Measurements from ENCODE around the gene ISLR2. TPM values are rescaled to one million over a fixed set of nuclear protein-coding genes. Genes with fewer than 3 reads are reported as not detected.

Gene ISLR2
- total RNA-seq, 2 donors from 2014 or later = 1.9 to 4.3 TPM

- intact Hi-C loops (cut with DNase I) = loop anchor here (5.0 to 10.0 kb wide), 2 partner anchors 155 to 178 kb away; no protein-coding TSS in a partner anchor
- peaks cover 61% of the 10 kb centered on the region for H3K27me3 ChIP-seq (replicated peaks; ENCODE audit: insufficient read depth)
- peaks cover 7% of the 10 kb centered on the region for H3K4me1 ChIP-seq (replicated peaks)
Measured at GRCh38 chr15:74129586-74130154, 716 bp upstream of the ISLR2 start.

DNA sequence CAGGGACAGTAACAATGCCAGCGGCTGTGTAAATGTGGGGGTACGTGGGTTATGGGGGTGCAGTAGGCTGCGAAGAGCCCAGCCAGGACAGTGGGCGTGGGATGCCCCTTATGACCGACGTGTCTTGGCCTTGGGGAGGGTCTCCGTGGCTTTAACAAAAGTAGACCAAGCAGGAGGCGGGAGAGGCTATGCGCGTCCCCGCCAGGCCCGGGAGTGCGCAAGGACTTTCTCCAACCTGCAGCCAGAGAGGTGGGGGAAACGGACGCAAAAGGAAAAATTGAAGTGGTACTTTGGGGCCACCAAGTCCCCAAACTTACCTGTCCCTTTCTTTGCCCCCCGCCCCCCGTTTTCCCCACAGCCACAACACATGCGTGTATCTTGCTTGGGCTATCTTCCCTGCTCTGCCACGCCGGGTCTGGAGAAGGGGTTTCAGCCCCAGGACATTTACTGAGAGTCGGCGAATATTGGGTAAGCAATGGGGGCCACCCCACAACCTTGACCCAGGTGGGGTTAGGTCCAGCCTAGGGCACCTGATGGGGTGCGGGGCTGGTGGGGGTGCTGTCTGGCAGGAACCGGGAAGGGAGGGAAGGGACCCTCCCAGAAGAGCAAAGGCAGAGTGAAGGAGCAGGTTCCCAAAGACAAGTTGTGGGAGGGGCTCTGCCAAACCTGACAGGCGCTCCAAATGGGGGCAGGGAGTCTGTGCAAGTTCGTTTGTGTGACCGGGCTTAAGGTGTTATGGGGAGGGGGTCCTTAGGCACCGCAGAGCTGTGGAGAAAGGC lies 652 bp downstream of the ISLR2 start:
- intact Hi-C loops (cut with DNase I) = no loop called here
- no peaks in the 10 kb centered on the region for H3K9me3 ChIP-seq
- WGBS = 12% methylated on average over 28 of the region's 28 CpGs
- peaks cover 7% of the 10 kb centered on the region for H3K4me1 ChIP-seq (replicated peaks)
- no peak overlapping the region for H3K4me3 ChIP-seq
- no peak overlapping the region for H3K27ac ChIP-seq
- peaks cover 72% of the 10 kb centered on the region for H3K27me3 ChIP-seq (replicated peaks; ENCODE audit: insufficient read depth)
- no peaks in the 10 kb centered on the region for H3K36me3 ChIP-seq
- TF ChIP-seq POLR2AphosphoS5 (IDR thresholded peaks at IDR 0.05) (no peak), POLR2A (IDR thresholded peaks at IDR 0.05) (no peak), CTCF (IDR thresholded peaks at IDR 0.05) (no peak)
- DNase-seq (ENCODE audit: low spot score) = no peak

More at GRCh38 chr15:74129586-74130154, 716 bp upstream of the ISLR2 start:
- no peaks in the 10 kb centered on the region for H3K9me3 ChIP-seq
- H3K4me3 ChIP-seq = no peak overlapping the region
- 4% methylated on average over 34 of the region's 40 CpGs for WGBS
- no peak for DNase-seq (ENCODE audit: low spot score)
- H3K36me3 ChIP-seq = no peaks in the 10 kb centered on the region
- no peak overlapping the region for H3K27ac ChIP-seq
- no peak for TF ChIP-seq CTCF (IDR thresholded peaks at IDR 0.05)
- TF ChIP-seq POLR2AphosphoS5 (IDR thresholded peaks at IDR 0.05) = no peak

DNA sequence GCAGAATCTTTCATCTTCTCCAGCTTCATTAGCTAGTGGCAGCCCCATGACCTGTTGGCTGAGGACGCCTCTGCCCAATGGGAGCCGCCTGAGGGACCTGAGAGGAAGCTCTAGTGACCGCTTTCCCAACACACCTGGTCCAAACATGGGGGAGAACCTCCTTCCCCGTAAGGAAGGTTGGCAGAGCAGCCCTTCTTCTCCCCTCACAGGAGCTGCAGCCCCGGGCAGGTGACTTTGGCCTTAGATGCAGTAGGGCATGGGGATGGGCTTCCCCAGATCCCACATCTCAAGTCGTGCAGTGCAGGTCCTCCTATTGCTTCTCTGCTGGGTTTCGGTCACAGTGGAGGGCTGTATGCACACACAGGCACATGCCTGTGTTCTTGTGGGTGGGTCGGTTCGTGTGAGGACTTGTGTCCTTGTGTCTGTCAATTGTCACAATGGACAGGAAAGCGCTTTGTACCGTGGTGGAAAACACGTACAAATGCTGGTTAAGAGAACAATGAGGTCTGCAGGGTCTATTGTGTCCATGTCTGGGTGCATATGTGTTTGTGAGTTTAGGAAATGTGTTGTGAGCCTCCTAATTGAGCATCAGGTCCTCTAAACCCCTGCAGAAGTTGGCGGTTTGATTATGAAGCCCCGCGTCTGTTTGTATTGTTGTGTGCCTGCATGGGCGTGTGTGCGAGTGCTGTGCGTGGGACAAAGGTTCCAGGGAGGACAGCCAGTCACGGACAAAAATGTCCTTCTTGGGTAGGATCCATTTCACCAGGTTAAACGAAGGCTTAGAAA lies 1.4 kb downstream of the ISLR2 start:
- TF ChIP-seq CTCF (IDR thresholded peaks at IDR 0.05) = no peak
- TF ChIP-seq POLR2A (IDR thresholded peaks at IDR 0.05) = no peak
- TF ChIP-seq POLR2AphosphoS5 (IDR thresholded peaks at IDR 0.05) = no peak
- H3K4me1 ChIP-seq (replicated peaks) = peaks cover 10% of the 10 kb centered on the region
- peaks cover 76% of the 10 kb centered on the region for H3K27me3 ChIP-seq (replicated peaks; ENCODE audit: insufficient read depth)
- no peaks in the 10 kb centered on the region for H3K9me3 ChIP-seq
- no peak for DNase-seq (ENCODE audit: low spot score)
- H3K36me3 ChIP-seq = no peaks in the 10 kb centered on the region
- 18% methylated on average over 18 of the region's 20 CpGs for WGBS
- H3K4me3 ChIP-seq = no peak overlapping the region
- no peak overlapping the region for H3K27ac ChIP-seq
- intact Hi-C loops (cut with DNase I) = no loop called here

DNA sequence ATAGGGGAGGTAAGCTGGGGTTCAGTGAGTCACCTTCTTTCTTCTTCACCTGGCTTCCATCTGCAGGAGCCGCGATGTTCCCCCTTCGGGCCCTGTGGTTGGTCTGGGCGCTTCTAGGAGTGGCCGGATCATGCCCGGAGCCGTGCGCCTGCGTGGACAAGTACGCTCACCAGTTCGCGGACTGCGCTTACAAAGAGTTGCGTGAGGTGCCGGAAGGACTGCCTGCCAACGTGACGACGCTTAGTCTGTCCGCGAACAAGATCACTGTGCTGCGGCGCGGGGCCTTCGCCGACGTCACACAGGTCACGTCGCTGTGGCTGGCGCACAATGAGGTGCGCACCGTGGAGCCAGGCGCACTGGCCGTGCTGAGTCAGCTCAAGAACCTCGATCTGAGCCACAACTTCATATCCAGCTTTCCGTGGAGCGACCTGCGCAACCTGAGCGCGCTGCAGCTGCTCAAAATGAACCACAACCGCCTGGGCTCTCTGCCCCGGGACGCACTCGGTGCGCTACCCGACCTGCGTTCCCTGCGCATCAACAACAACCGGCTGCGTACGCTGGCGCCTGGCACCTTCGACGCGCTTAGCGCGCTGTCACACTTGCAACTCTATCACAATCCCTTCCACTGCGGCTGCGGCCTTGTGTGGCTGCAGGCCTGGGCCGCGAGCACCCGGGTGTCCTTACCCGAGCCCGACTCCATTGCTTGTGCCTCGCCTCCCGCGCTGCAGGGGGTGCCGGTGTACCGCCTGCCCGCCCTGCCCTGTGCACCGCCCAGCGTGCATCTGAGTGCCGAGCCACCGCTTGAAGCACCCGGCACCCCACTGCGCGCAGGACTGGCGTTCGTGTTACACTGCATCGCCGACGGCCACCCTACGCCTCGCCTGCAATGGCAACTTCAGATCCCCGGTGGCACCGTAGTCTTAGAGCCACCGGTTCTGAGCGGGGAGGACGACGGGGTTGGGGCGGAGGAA lies 2.6 kb downstream of the ISLR2 start:
- DNase-seq (ENCODE audit: low spot score) = no peak
- Histone ChIP-seq H3K4me1 (replicated peaks) (peaks cover 11% of the 10 kb centered on the region), H3K9me3 (no peaks in the 10 kb centered on the region), H3K36me3 (no peaks in the 10 kb centered on the region), H3K27ac (no peak overlapping the region), H3K27me3 (replicated peaks; ENCODE audit: insufficient read depth) (peaks cover 81% of the 10 kb centered on the region), H3K4me3 (no peak overlapping the region)
- no peak for TF ChIP-seq POLR2AphosphoS5 (IDR thresholded peaks at IDR 0.05)
- TF ChIP-seq CTCF (IDR thresholded peaks at IDR 0.05) = no peak
- TF ChIP-seq POLR2A (IDR thresholded peaks at IDR 0.05) = no peak
- WGBS = 11% methylated on average over 55 of the region's 90 CpGs
- intact Hi-C loops (cut with DNase I) = no loop called here
